Vagina (tissue), 2 donors: ENCODE data around the gene PDCD11. TPM values are rescaled to one million over a fixed set of nuclear protein-coding genes. Genes with fewer than 3 reads are reported as not detected.

Experiments used
- DNase-seq, 2 donors: peaks; one replicate each; pipeline ENCODE4 v3.0.0-alpha.2; 2017; ENCODE audit errors: extremely low spot score in 2 of 2
- H3K27ac ChIP-seq: fragments of 200-600 bp; sonication (generic); one replicate; pipeline ENCODE4 v1.5.1; 2019
- H3K27me3 ChIP-seq: fragments of 200-600 bp; sonication (generic); one replicate; pipeline ENCODE4 v1.5.1; 2019
- H3K36me3 ChIP-seq, 2 donors: fragments of 200-600 bp; sonication (generic); one replicate each; pipeline ENCODE4 v1.5.1; 2017 to 2019
- H3K4me1 ChIP-seq: fragments of 200-600 bp; sonication (generic); one replicate; pipeline ENCODE4 v1.5.1; 2019
- H3K4me3 ChIP-seq, 2 donors: fragments of 200-600 bp; sonication (generic); 1 replicate in 1 of 2; 2 replicates in 1 of 2; pipeline ENCODE4 v1.5.1; 2016 to 2019
- H3K9me3 ChIP-seq: fragments of 200-600 bp; sonication (generic); one replicate; pipeline ENCODE4 v1.5.1; 2019
- POLR2A ChIP-seq, 2 donors: fragments of 450-650 bp; IDR thresholded peaks; one replicate each; pipeline ENCODE4 v1.6.1; 2017; ENCODE audit warnings: antibody characterized with exemption in 2 of 2, mild to moderate bottlenecking in 2 of 2, moderate library complexity in 2 of 2
- POLR2AphosphoS5 ChIP-seq, 2 donors: sonication (generic); formaldehyde crosslinking; IDR thresholded peaks; one replicate each; pipeline ENCODE4 v1.9.0; 2017; ENCODE audit warnings: antibody characterized with exemption in 2 of 2, mild to moderate bottlenecking in 2 of 2, low read depth in 1 of 2; ENCODE audit not compliant: insufficient read depth in 1 of 2
- intact Hi-C: fragments of 100-400 bp; cut with DNase I; formaldehyde crosslinking; loops from one replicate; pipeline ENCODE4 v1.15.1; 2023
- total RNA-seq: library from RNA; depleted of rRNA; stranded (reverse); fragments of >200 nt; gene quantifications from one replicate; pipeline ENCODE4 v1.2.3, GENCODE V29; 2016
- TF ChIP-seq, protein P1 (sequence below), 3 experiments: fragments of 450-650 bp in 2 of 3; fragments of 200-600 bp in 1 of 3; sonication (generic) in 1 of 3; IDR thresholded peaks; one replicate each; pipeline ENCODE4 v1.5.1; 2017 to 2019; ENCODE audit warnings: antibody characterized with exemption in 3 of 3, mild to moderate bottlenecking in 2 of 3, moderate library complexity in 2 of 3

Gene PDCD11
- total RNA-seq, 1 donor from 2014 or later, result 22.8 TPM

DNA sequence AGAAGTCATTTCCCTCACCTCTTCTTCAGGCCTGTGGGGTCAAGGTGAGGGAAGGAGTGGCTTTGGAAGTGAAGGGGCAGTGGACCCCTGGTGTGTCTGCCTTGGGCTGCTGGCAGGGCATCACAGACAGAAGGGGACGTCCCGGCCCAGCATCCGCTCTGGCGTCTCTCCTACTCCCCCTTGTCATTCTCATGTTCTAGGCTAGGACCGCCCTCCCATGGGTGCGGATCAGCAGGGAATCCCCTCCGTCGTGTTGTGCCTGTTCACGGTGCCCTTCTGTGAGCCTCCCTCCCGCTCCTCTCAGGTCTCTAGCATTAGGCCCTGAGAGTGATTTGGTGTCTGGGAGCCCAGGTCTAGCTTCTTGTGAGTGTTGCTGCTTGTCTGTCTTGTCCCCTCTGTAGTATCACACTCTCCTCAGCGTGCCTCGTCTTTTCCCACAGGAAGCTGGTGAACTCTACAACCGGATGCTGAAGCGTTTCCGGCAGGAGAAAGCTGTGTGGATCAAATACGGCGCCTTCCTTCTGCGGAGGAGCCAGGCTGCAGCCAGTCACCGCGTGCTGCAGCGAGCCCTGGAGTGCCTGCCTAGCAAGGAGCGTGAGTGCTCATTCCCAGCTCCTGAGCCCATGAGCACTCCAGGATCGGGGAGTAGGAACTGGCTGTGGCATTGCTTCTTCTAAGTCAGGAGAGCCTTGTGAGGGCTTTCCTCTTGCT, 47.2 kb downstream of the PDCD11 start:
- TF ChIP-seq POLR2A (IDR thresholded peaks at IDR 0.05), result no peak
- TF ChIP-seq, protein P1, sequence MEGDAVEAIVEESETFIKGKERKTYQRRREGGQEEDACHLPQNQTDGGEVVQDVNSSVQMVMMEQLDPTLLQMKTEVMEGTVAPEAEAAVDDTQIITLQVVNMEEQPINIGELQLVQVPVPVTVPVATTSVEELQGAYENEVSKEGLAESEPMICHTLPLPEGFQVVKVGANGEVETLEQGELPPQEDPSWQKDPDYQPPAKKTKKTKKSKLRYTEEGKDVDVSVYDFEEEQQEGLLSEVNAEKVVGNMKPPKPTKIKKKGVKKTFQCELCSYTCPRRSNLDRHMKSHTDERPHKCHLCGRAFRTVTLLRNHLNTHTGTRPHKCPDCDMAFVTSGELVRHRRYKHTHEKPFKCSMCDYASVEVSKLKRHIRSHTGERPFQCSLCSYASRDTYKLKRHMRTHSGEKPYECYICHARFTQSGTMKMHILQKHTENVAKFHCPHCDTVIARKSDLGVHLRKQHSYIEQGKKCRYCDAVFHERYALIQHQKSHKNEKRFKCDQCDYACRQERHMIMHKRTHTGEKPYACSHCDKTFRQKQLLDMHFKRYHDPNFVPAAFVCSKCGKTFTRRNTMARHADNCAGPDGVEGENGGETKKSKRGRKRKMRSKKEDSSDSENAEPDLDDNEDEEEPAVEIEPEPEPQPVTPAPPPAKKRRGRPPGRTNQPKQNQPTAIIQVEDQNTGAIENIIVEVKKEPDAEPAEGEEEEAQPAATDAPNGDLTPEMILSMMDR (IDR thresholded peaks at IDR 0.05), result no peak
- TF ChIP-seq POLR2AphosphoS5 (IDR thresholded peaks at IDR 0.05; ENCODE audit: insufficient read depth in 1 of 2, low read depth in 1 of 2), result no peak
- Histone ChIP-seq H3K27ac (peak overlapping the region; percentile 89), H3K27me3 (no peaks in the 10 kb centered on the region), H3K36me3 (peaks cover 0 to 77% of the 10 kb centered on the region in 2 donors), H3K4me3 (no peak overlapping the region), H3K4me1 (peaks cover 64% of the 10 kb centered on the region), H3K9me3 (no peaks in the 10 kb centered on the region)
- DNase-seq, result no peak
- intact Hi-C loops, result no loop called here

DNA sequence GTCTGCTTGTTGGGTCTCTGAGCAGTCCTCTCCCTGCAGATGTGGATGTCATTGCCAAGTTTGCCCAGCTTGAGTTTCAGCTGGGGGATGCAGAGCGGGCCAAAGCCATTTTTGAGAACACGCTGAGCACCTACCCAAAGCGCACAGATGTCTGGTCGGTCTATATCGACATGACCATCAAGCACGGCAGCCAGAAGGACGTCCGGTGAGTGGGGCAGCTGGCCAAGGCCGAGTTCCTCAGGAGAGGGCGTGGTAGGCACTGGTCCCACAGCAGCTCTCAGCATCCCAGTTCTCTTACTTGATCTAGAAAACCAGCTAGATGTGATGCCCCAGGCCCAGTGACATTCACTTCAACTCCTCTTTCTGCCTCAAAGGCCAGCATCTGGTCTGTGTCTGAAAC, 48.1 kb downstream of the PDCD11 start:
- Histone ChIP-seq H3K36me3 (peaks cover 0 to 75% of the 10 kb centered on the region in 2 donors), H3K9me3 (no peaks in the 10 kb centered on the region), H3K4me1 (peaks cover 72% of the 10 kb centered on the region), H3K4me3 (no peak overlapping the region), H3K27me3 (no peaks in the 10 kb centered on the region), H3K27ac (peak overlapping the region; percentile 89)
- TF ChIP-seq POLR2A (IDR thresholded peaks at IDR 0.05), result no peak
- intact Hi-C loops, result no loop called here
- DNase-seq, result no peak

DNA sequence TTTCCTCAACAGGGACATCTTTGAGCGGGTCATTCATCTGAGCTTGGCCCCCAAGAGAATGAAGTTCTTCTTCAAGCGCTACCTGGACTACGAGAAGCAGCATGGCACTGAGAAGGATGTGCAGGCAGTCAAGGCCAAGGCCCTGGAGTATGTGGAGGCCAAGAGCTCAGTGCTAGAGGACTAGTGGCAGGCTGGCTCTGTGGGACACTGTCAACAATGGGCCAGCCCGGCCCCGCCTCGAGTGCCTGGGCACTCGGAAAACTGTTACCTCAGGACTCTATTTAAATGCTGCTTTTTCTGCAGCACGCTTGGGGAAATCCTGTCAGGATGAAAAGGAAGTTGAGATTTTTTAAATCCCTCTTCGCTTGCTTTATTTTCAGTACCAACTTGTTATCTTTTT, 48.9 kb downstream of the PDCD11 start:
- Histone ChIP-seq H3K27me3 (no peaks in the 10 kb centered on the region), H3K4me1 (peaks cover 81% of the 10 kb centered on the region), H3K9me3 (no peaks in the 10 kb centered on the region), H3K27ac (peak overlapping the region; percentile 89), H3K4me3 (no peak overlapping the region), H3K36me3 (peaks cover 0 to 74% of the 10 kb centered on the region in 2 donors)
- no peak for DNase-seq
- no peak for TF ChIP-seq POLR2A (IDR thresholded peaks at IDR 0.05)
- TF ChIP-seq POLR2AphosphoS5 (IDR thresholded peaks at IDR 0.05; ENCODE audit: insufficient read depth in 1 of 2, low read depth in 1 of 2), result no peak
- TF ChIP-seq, protein P1 (IDR thresholded peaks at IDR 0.05), result no peak
- intact Hi-C loops, result no loop called here

DNA sequence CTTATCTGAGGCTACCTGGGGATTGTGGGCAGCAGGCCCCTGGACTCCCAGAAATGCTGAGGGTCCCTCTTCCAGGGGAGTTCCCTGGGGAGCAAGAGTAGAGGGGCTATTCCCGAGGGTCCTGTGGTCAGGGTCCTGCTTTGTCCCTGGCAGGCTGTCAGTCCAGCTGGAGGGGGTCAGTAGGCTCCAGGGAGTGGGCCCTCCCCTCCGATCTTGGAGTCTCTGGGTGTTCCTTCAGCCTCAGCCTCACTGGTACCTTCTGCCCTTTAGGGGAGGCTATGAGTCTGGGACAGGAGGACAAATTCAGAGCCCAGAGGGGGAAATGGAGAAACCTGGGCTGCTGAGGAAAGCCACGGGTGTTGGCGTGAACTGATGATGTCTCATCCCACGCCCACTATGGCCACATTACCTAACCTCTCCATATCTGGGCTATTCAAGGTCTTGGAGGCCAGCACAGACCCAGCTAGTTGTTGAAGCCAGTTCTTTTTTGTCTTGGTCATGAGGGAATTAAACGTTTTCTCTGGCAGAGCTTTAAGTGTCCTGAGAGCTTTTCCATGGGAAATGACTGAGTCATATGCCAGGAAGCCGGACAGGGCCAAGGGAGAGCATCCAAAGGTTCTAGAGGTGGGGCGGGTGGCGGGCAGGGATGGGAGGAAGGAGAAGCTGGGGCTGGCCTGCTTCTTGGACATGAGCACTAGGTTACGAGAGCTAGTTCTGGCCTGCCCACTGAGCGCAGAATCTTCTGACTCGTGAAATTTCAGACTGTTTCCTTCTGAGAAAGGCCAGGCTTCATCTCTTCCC, 49.5 kb downstream of the PDCD11 start:
- Histone ChIP-seq H3K36me3 (peaks cover 0 to 68% of the 10 kb centered on the region in 2 donors), H3K27ac (peak overlapping the region; percentile 89), H3K9me3 (no peaks in the 10 kb centered on the region), H3K4me3 (peak overlapping the region in 1 of 2 donors; percentile 6), H3K27me3 (no peaks in the 10 kb centered on the region), H3K4me1 (peaks cover 87% of the 10 kb centered on the region)
- intact Hi-C loops, result no loop called here
- DNase-seq, result peak in 1 of 2 donors; percentile 97
- peak; percentile 73 to 83 for TF ChIP-seq POLR2AphosphoS5 (IDR thresholded peaks at IDR 0.05; ENCODE audit: insufficient read depth in 1 of 2, low read depth in 1 of 2)
- TF ChIP-seq, protein P1 (IDR thresholded peaks at IDR 0.05), result no peak

DNA sequence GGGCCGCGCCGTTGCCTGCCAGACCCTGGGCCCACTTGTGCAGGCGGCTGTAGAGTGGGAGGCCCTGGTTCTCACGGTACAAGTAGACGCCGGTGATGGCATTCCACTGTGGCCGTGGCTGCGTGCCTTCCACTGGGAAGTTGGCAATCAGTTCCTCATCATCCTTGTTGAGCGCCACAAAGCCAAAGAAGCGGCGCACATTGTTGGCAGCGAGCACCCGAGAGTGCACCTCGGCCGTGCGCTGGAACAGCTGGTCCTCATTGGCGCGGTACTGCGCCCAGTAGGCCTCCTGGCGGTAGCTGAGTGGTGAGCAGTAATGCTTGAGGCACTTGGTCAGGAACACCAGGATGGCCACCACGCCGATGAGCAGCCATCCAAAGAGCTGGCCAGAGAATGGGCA, 50.8 kb downstream of the PDCD11 start:
- TF ChIP-seq POLR2A (IDR thresholded peaks at IDR 0.05) (no peak), POLR2AphosphoS5 (IDR thresholded peaks at IDR 0.05; ENCODE audit: insufficient read depth in 1 of 2, low read depth in 1 of 2) (no peak)
- TF ChIP-seq, protein P1 (IDR thresholded peaks at IDR 0.05), result no peak

More for the DNA sequence above, 50.8 kb downstream of the PDCD11 start:
- Histone ChIP-seq H3K4me3 (peak overlapping the region in 1 of 2 donors; percentile 6), H3K27ac (peak overlapping the region; percentile 89), H3K36me3 (peaks cover 0 to 67% of the 10 kb centered on the region in 2 donors), H3K4me1 (peaks cover 77% of the 10 kb centered on the region), H3K27me3 (no peaks in the 10 kb centered on the region), H3K9me3 (no peaks in the 10 kb centered on the region)
- no peak for DNase-seq
- intact Hi-C loops, result no loop called here
